SK-N-SH (cell line): ENCODE measurements around the gene AP2A1. TPM values are rescaled to one million over a fixed set of nuclear protein-coding genes. Genes with fewer than 3 reads are reported as not detected.

ENCODE experiments used
- CTCF ChIA-PET: fragments of 300-600, 350-600 bp; formaldehyde crosslinking; extraction: SDS; loops from one replicate; lab custom pipeline; 2021; lab: Yijun Ruan, JAX
- POLR2A ChIA-PET: fragments of 350-600 bp; sonication (Branson Sonifier 250); formaldehyde crosslinking; extraction: SDS; loops from one replicate; lab custom pipeline; 2020; ENCODE audit warnings: antibody characterized with exemption, inconsistent platforms; lab: Yijun Ruan, JAX
- DNase-seq: peaks from one replicate; pipeline ENCODE4 v3.0.0; 2012
- H2AFZ ChIP-seq: fragments of 200-600 bp; sonication (generic); 2 replicates; pipeline ENCODE4 v1.8.1; 2016; ENCODE audit warnings: antibody characterized with exemption, mild to moderate bottlenecking, low read depth
- H3F3A ChIP-seq: fragments of 200-600 bp; sonication (generic); replicated peaks from 2 replicates; pipeline ENCODE3; 2016; ENCODE audit warnings: antibody characterized with exemption, mild to moderate bottlenecking; ENCODE audit not compliant: insufficient read depth
- H3K27ac ChIP-seq, 2 experiments: fragments of 200-500 bp in 1 of 2; fragments of 200-600 bp in 1 of 2; sonication (Bioruptor generic) in 1 of 2; sonication (generic), shearing (Covaris generic) in 1 of 2; 2 replicates each; pipeline versions ENCODE4 v1.5.1 to v1.6.1; 2014 to 2016; ENCODE audit warnings: low read depth in 2 of 2, inconsistent platforms in 1 of 2, low read length in 1 of 2, mild to moderate bottlenecking in 1 of 2, mixed read lengths in 1 of 2
- H3K27me3 ChIP-seq: fragments of 200-600 bp; sonication (generic), shearing (Covaris generic); 2 replicates; pipeline ENCODE4 v1.6.1; 2016; ENCODE audit warnings: mixed run types; ENCODE audit not compliant: insufficient read depth
- H3K36me3 ChIP-seq, 2 experiments: fragments of 200-500 bp in 1 of 2; fragments of 200-600 bp in 1 of 2; sonication (Bioruptor generic) in 1 of 2; sonication (generic) in 1 of 2; replicated peaks in 1 of 2; 2 replicates each; pipeline versions ENCODE3 to v1.5.1; 2014 to 2016; ENCODE audit warnings: low read length in 1 of 2, mild to moderate bottlenecking in 1 of 2; ENCODE audit not compliant: insufficient read depth in 2 of 2, control insufficient read depth in 1 of 2
- H3K4me1 ChIP-seq, 2 experiments: fragments of 200-500 bp in 1 of 2; fragments of 200-600 bp in 1 of 2; sonication (Bioruptor generic) in 1 of 2; sonication (generic), shearing (Covaris generic) in 1 of 2; 2 replicates each; pipeline versions ENCODE4 v1.5.1 to v1.6.1; 2014 to 2016; ENCODE audit warnings: low read depth in 1 of 2, low read length in 1 of 2, mixed run types in 1 of 2; ENCODE audit not compliant: insufficient read depth in 2 of 2, control insufficient read depth in 1 of 2
- H3K4me2 ChIP-seq: fragments of 200-600 bp; sonication (generic), shearing (Covaris generic); 2 replicates; pipeline ENCODE4 v1.6.1; 2017; ENCODE audit warnings: mixed run types
- H3K4me3 ChIP-seq, 2 experiments: fragments of 200-500 bp in 1 of 2; fragments of 200-600 bp in 1 of 2; sonication (Bioruptor generic) in 1 of 2; sonication (generic), shearing (Covaris generic) in 1 of 2; 2 replicates each; pipeline versions ENCODE4 v1.5.1 to v1.8.1; 2014 to 2016; ENCODE audit warnings: low read depth in 2 of 2, inconsistent platforms in 1 of 2, low read length in 1 of 2, mild to moderate bottlenecking in 1 of 2, mixed read lengths in 1 of 2, moderate library complexity in 1 of 2
- H3K79me2 ChIP-seq: fragments of 200-600 bp; sonication (generic); 2 replicates; pipeline ENCODE4 v1.8.1; 2017; ENCODE audit warnings: mild to moderate bottlenecking; ENCODE audit not compliant: insufficient read depth
- H3K9ac ChIP-seq: fragments of 200-600 bp; sonication (generic); 2 replicates; pipeline ENCODE4 v1.6.1; 2017; ENCODE audit warnings: mixed run types
- H3K9me2 ChIP-seq: fragments of 200-600 bp; sonication (generic); 2 replicates; pipeline ENCODE4 v1.6.1; 2017; ENCODE audit warnings: mixed run types
- H3K9me3 ChIP-seq: fragments of 200-600 bp; sonication (generic); 2 replicates; pipeline ENCODE4 v1.6.1; 2017; ENCODE audit warnings: mixed run types, mild to moderate bottlenecking, moderate library complexity
- H4K20me1 ChIP-seq: fragments of 200-600 bp; sonication (generic); 2 replicates; pipeline ENCODE4 v1.6.1; 2017; ENCODE audit warnings: mild to moderate bottlenecking, mixed run types; ENCODE audit not compliant: insufficient read depth
- CHD2 ChIP-seq: fragments of 150-350 bp; IDR thresholded peaks from 2 replicates; pipeline ENCODE4 v1.6.1; 2018; ENCODE audit warnings: low read length; ENCODE audit not compliant: partially characterized antibody
- CTCF ChIP-seq: fragments of 200-600 bp; sonication (generic); IDR thresholded peaks from 2 replicates; pipeline ENCODE4 v1.6.1; 2017; ENCODE audit warnings: antibody characterized with exemption, mild to moderate bottlenecking, moderate library complexity
- FOXJ3 ChIP-seq: sonication (generic); formaldehyde crosslinking; IDR thresholded peaks from 2 replicates; pipeline ENCODE4 v1.5.1; 2020; ENCODE audit warnings: mild to moderate bottlenecking, missing genetic modification reagents
- IRF3 ChIP-seq: fragments of 150-350 bp; IDR thresholded peaks from 2 replicates; pipeline ENCODE4 v1.6.1; 2016; ENCODE audit warnings: mild to moderate bottlenecking, low read depth, low read length
- JUND ChIP-seq: IDR thresholded peaks from 2 replicates; pipeline ENCODE4 v1.4.0; 2012
- MXI1 ChIP-seq: IDR thresholded peaks from 2 replicates; pipeline ENCODE4 v1.6.1; 2012; ENCODE audit warnings: mild to moderate bottlenecking, low read depth, low read length, improper control_type of control experiment
- PBX3 ChIP-seq: IDR thresholded peaks from 2 replicates; pipeline ENCODE4; 2012
- RCOR1 ChIP-seq: fragments of 150-350 bp; IDR thresholded peaks from 2 replicates; pipeline ENCODE4 v1.6.1; 2017; ENCODE audit warnings: antibody characterized with exemption, low read length
- SIN3A ChIP-seq: IDR thresholded peaks from 2 replicates; pipeline ENCODE4 v1.6.1; 2012; ENCODE audit warnings: low read depth, mild to moderate bottlenecking, low read length, moderate library complexity, borderline replicate concordance
- WGBS: methylation state at CpG from one replicate; pipeline ENCODE4 v1.1.6; 2017; ENCODE audit warnings: low lambda C conversion rate; 5-methylcytosine and 5-hydroxymethylcytosine counted together
- polyA plus RNA-seq, 3 experiments: library from polyadenylated mRNA; depleted of rRNA; stranded (reverse); fragments of >200 nt; gene quantifications; 2 replicates each; pipeline ENCODE4 v1.2.3, GENCODE V29; 2012

Gene AP2A1
- polyA plus RNA-seq, 1 of the 3 experiments (the other 2 are of a cell fraction) = 74.8 TPM

GRCh38 chr19:49801966-49802661 is 35.3 kb downstream of the AP2A1 start:
- H3K4me3 ChIP-seq = peak overlapping the region in 1 of 2 experiments; percentile 33; a peak in 1 of 4 replicates
- peaks cover 0 to 16% of the 10 kb centered on the region in 2 experiments; a peak in 1 of 4 replicates for H3K4me1 ChIP-seq
- ChIA-PET POLR2A (interaction anchor here (0.9 kb wide), 1 partner anchor 11 kb away, joined by 7 read pairs; the partner anchor contains the start of gene FUZ), CTCF (interaction anchor here (1.0 kb wide), 1 partner anchor 130 kb away, joined by 4 read pairs; no protein-coding TSS in a partner anchor)
- H3K9ac ChIP-seq = no peak overlapping the region
- peak; percentile 97 for DNase-seq
- H3K27me3 ChIP-seq = no peaks in the 10 kb centered on the region
- H2AFZ ChIP-seq = no peak overlapping the region
- H4K20me1 ChIP-seq = no peaks in the 10 kb centered on the region
- TF ChIP-seq FOXJ3 (CRISPR knock-in tag) (no peak), CTCF (0 out of 2 replicates have a peak, but pooled peaks have one; percentile 7), JUND (no peak), SIN3A (no peak), MXI1 (0 out of 2 replicates have a peak, but pooled peaks have one; percentile 20), CHD2 (peak; percentile 50), IRF3 (peak; percentile 66; the same call in 1 of the 2 replicates), PBX3 (peak; percentile 99)
- H3F3A ChIP-seq = peaks cover 10% of the 10 kb centered on the region
- H3K36me3 ChIP-seq = peaks cover 16 to 29% of the 10 kb centered on the region in 2 experiments
- peak overlapping the region; percentile 34; the same call in 1 of the 2 replicates for H3K4me2 ChIP-seq
- no peaks in the 10 kb centered on the region for H3K9me3 ChIP-seq
- H3K9me2 ChIP-seq = no peaks in the 10 kb centered on the region
- peak overlapping the region in 1 of 2 experiments; percentile 73; a peak in 1 of 4 replicates for H3K27ac ChIP-seq
- H3K79me2 ChIP-seq = no peaks in the 10 kb centered on the region
- 28% methylated on average over 29 of the region's 38 CpGs for WGBS

GRCh38 chr19:49802836-49803528 is 36.2 kb downstream of the AP2A1 start:
- Histone ChIP-seq H3K4me1 (peaks cover 0 to 16% of the 10 kb centered on the region in 2 experiments; a peak in 1 of 4 replicates), H3K36me3 (peaks cover 15 to 32% of the 10 kb centered on the region in 2 experiments), H3K79me2 (no peaks in the 10 kb centered on the region), H3K27ac (peak overlapping the region in 1 of 2 experiments; percentile 73; a peak in 1 of 4 replicates), H4K20me1 (no peaks in the 10 kb centered on the region), H3K9me2 (no peaks in the 10 kb centered on the region), H2AFZ (no peak overlapping the region), H3K4me2 (no peak overlapping the region), H3K27me3 (no peaks in the 10 kb centered on the region), H3K4me3 (peak overlapping the region in 1 of 2 experiments; percentile 6; a peak in 1 of 4 replicates), H3K9ac (no peak overlapping the region), H3F3A (peaks cover 13% of the 10 kb centered on the region), H3K9me3 (no peaks in the 10 kb centered on the region)
- DNase-seq = no peak
- POLR2A ChIA-PET = interaction anchor here (0.9 kb wide), 1 partner anchor 10 kb away, joined by 7 read pairs; the partner anchor contains the start of gene FUZ
- TF ChIP-seq PBX3 (no peak), IRF3 (no peak), RCOR1 (no peak)
- WGBS = 94% methylated on average over 23 of the region's 24 CpGs
- CTCF ChIA-PET = no interaction called here
